Astrocyte (in vitro differentiated cells and primary cell): Measurements from ENCODE around the gene NTM. TPM values are rescaled to one million over a fixed set of nuclear protein-coding genes. Genes with fewer than 3 reads are reported as not detected.

ENCODE experiments used
- DNase-seq: peaks from one replicate; pipeline ENCODE4 v3.0.0-alpha.2; 2010; ENCODE audit warnings: low read depth
- FAIRE-seq: peaks from 2 replicates; lab custom pipeline; 2011; peaks lifted over from hg19 to GRCh38; lab: Jason Lieb, UNC
- H2AFZ ChIP-seq: 2 replicates; pipeline ENCODE4 v1.6.0; 2012; ENCODE audit warnings: low read depth, low read length, inconsistent platforms
- H3K27ac ChIP-seq: 2 replicates; pipeline ENCODE4 v1.5.1; 2011; ENCODE audit warnings: low read depth, low read length, inconsistent platforms
- H3K27me3 ChIP-seq: 2 replicates; pipeline ENCODE4 v1.6.0; 2011; ENCODE audit warnings: low read length, inconsistent platforms; ENCODE audit not compliant: insufficient read depth
- H3K36me3 ChIP-seq: 2 replicates; pipeline ENCODE4 v1.5.1; 2011; ENCODE audit warnings: low read length, inconsistent platforms; ENCODE audit not compliant: insufficient read depth
- H3K4me1 ChIP-seq: 2 replicates; pipeline ENCODE4 v1.5.1; 2011; ENCODE audit warnings: low read length, inconsistent platforms; ENCODE audit not compliant: insufficient read depth
- H3K4me2 ChIP-seq: 2 replicates; pipeline ENCODE4 v1.6.0; 2012; ENCODE audit warnings: low read length, inconsistent platforms
- H3K4me3 ChIP-seq: 2 replicates; pipeline ENCODE4 v1.5.1; 2011; ENCODE audit warnings: low read depth, mild to moderate bottlenecking, low read length, inconsistent platforms; ENCODE audit not compliant: insufficient read depth
- H3K79me2 ChIP-seq: 2 replicates; pipeline ENCODE4 v1.6.0; 2012; ENCODE audit warnings: mild to moderate bottlenecking, low read length, inconsistent platforms; ENCODE audit not compliant: insufficient read depth
- H3K9ac ChIP-seq: 2 replicates; pipeline ENCODE4 v1.6.0; 2012; ENCODE audit warnings: mild to moderate bottlenecking, low read length, inconsistent platforms
- H3K9me3 ChIP-seq: 2 replicates; pipeline ENCODE4 v1.5.1; 2012; ENCODE audit warnings: low read depth, mild to moderate bottlenecking, low read length, inconsistent platforms; ENCODE audit not compliant: insufficient read depth
- H4K20me1 ChIP-seq: 2 replicates; pipeline ENCODE4 v1.6.0; 2012; ENCODE audit warnings: low read length, inconsistent platforms; ENCODE audit not compliant: insufficient read depth
- H3K27ac Mint-ChIP-seq: one replicate; pipeline ENCODE4 v1.8.0; 2021; ENCODE audit warnings: mild to moderate bottlenecking, mixed read lengths; ENCODE audit not compliant: unreplicated experiment
- H3K27me3 Mint-ChIP-seq: one replicate; pipeline ENCODE4 v1.8.0; 2021; ENCODE audit warnings: low read depth, mixed read lengths; ENCODE audit not compliant: unreplicated experiment
- H3K36me3 Mint-ChIP-seq: one replicate; pipeline ENCODE4 v1.8.0; 2021; ENCODE audit warnings: low read depth, mixed read lengths; ENCODE audit not compliant: unreplicated experiment
- H3K4me1 Mint-ChIP-seq: one replicate; pipeline ENCODE4 v1.8.0; 2021; ENCODE audit warnings: low read depth, mixed read lengths; ENCODE audit not compliant: unreplicated experiment
- H3K4me3 Mint-ChIP-seq: one replicate; pipeline ENCODE4 v1.8.0; 2021; ENCODE audit warnings: mild to moderate bottlenecking, moderate library complexity, mixed read lengths; ENCODE audit not compliant: unreplicated experiment
- H3K9me3 Mint-ChIP-seq: one replicate; pipeline ENCODE4 v1.8.0; 2021; ENCODE audit warnings: mild to moderate bottlenecking, mixed read lengths; ENCODE audit not compliant: unreplicated experiment
- EZH2 ChIP-seq: IDR thresholded peaks from 2 replicates; pipeline ENCODE4 v1.6.1; 2012; ENCODE audit warnings: mild to moderate bottlenecking, low read length, inconsistent platforms; ENCODE audit not compliant: insufficient read depth
- total RNA-seq: library from RNA; stranded (reverse); gene quantifications from 2 replicates; pipeline ENCODE4 v1.2.1, GENCODE V29; 2021
- TF ChIP-seq, protein P1 (sequence below): IDR thresholded peaks from 2 replicates; pipeline ENCODE4 v1.5.1; 2011; ENCODE audit warnings: low read depth, mild to moderate bottlenecking, inconsistent platforms, low read length, moderate library complexity; ENCODE audit not compliant: insufficient read depth

NTM gene
- total RNA-seq, 1 donor from 2014 or later: 98.2 TPM

DNA sequence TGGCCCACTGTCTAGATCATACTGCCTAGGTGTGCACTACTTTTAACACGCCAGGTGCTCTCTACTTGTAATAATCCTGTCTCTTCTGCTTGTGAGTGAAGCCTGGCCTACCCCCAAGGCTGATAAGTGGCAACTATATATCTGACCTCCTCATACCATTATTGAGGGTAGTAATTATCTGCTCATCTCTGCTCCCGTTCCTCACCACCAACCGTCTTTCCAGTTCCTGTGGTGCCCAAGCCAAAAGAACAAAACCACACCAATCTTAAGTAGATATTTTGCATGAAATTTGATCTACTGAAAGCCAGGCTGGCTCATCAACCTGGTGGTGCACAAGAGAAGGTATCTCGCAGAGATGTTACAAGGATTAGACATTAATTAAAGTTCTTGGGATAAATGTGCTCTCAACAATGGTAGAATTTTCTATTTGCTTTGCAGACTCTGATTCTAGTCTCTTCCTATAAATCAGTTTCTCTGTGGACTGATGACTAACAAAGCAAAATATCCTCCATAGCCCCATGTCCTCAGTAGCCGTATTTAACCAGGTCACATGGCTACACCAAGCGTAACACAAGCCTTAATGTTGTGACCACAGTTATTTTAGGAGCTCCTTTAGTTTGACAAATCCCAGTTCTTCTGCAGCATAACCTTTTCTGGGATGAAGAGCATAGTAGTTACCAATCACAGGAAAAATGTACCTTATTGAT is 267.2 kb downstream of the NTM start:
- Histone ChIP-seq H3K4me3 (no peak overlapping the region), H3K79me2 (no peaks in the 10 kb centered on the region), H4K20me1 (no peaks in the 10 kb centered on the region), H3K27me3 (no peaks in the 10 kb centered on the region), H2AFZ (no peak overlapping the region), H3K27ac (no peak overlapping the region), H3K9me3 (no peaks in the 10 kb centered on the region), H3K4me2 (peak overlapping the region; percentile 30), H3K36me3 (no peaks in the 10 kb centered on the region), H3K4me1 (no peaks in the 10 kb centered on the region), H3K9ac (no peak overlapping the region)
- Mint-ChIP-seq H3K4me3 (no peak overlapping the region), H3K36me3 (no peaks in the 10 kb centered on the region), H3K27me3 (no peaks in the 10 kb centered on the region), H3K9me3 (peaks cover 2% of the 10 kb centered on the region), H3K4me1 (peaks cover 12% of the 10 kb centered on the region), H3K27ac (no peak overlapping the region)
- TF ChIP-seq, protein P1, sequence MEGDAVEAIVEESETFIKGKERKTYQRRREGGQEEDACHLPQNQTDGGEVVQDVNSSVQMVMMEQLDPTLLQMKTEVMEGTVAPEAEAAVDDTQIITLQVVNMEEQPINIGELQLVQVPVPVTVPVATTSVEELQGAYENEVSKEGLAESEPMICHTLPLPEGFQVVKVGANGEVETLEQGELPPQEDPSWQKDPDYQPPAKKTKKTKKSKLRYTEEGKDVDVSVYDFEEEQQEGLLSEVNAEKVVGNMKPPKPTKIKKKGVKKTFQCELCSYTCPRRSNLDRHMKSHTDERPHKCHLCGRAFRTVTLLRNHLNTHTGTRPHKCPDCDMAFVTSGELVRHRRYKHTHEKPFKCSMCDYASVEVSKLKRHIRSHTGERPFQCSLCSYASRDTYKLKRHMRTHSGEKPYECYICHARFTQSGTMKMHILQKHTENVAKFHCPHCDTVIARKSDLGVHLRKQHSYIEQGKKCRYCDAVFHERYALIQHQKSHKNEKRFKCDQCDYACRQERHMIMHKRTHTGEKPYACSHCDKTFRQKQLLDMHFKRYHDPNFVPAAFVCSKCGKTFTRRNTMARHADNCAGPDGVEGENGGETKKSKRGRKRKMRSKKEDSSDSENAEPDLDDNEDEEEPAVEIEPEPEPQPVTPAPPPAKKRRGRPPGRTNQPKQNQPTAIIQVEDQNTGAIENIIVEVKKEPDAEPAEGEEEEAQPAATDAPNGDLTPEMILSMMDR: no peak
- TF ChIP-seq EZH2: no peak
- peak; percentile 84 for DNase-seq
- FAIRE-seq: no peak

DNA sequence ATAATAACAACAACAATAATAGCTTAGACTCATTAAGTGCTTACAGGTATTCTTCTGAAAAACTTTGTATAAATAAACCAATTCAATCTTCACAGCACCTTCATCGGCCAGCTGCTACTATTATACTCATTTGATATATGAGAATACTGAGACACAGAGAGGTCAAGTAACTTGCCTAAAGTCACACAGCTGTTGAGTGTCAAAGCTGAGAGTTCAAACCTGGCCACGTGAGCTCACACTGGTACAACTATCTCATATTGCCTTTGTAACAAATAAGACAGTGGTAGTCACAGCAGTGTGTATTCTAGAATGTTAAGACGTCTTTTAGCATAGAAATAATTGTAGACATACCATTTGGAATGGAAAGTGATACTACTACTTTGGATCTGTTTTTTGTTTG is 268.5 kb downstream of the NTM start:
- no peak for DNase-seq
- Mint-ChIP-seq H3K4me3 (no peak overlapping the region), H3K27ac (no peak overlapping the region), H3K36me3 (no peaks in the 10 kb centered on the region), H3K4me1 (peaks cover 12% of the 10 kb centered on the region), H3K27me3 (no peaks in the 10 kb centered on the region), H3K9me3 (peaks cover 2% of the 10 kb centered on the region)
- no peak for FAIRE-seq
- H3K79me2 ChIP-seq: no peaks in the 10 kb centered on the region
- no peaks in the 10 kb centered on the region for H3K9me3 ChIP-seq
- H3K4me2 ChIP-seq: no peak overlapping the region
- H3K4me1 ChIP-seq: no peaks in the 10 kb centered on the region
- TF ChIP-seq EZH2: no peak
- TF ChIP-seq, protein P1: no peak
- no peaks in the 10 kb centered on the region for H3K36me3 ChIP-seq
- no peaks in the 10 kb centered on the region for H4K20me1 ChIP-seq
- H3K9ac ChIP-seq: no peak overlapping the region
- H3K4me3 ChIP-seq: no peak overlapping the region
- H2AFZ ChIP-seq: no peak overlapping the region
- no peaks in the 10 kb centered on the region for H3K27me3 ChIP-seq
- no peak overlapping the region for H3K27ac ChIP-seq

DNA sequence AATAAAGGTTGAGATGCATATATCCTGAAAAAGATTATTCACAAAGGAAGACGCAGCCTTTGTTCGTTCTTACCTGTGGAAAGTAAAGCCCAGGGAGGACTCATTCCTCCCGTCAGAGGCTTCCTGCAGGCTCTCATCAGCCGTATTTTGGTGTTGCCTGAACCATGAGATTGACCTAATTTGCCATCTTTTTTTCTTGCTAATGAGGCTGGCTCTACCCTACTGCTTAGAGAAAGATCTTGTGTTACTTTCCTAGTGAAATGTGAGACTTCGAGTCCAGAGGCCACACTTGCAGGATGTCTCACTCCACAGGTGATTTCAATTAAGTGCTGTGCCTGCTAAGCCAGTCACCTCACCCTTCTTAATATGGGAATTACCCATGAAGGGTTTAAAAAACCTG is 269.9 kb downstream of the NTM start:
- Mint-ChIP-seq H3K36me3 (no peaks in the 10 kb centered on the region), H3K27ac (no peak overlapping the region), H3K27me3 (no peaks in the 10 kb centered on the region), H3K4me1 (peaks cover 12% of the 10 kb centered on the region), H3K4me3 (no peak overlapping the region), H3K9me3 (peaks cover 2% of the 10 kb centered on the region)
- H3K27me3 ChIP-seq: no peaks in the 10 kb centered on the region
- no peak overlapping the region for H2AFZ ChIP-seq
- no peak overlapping the region for H3K4me3 ChIP-seq
- TF ChIP-seq, protein P1: no peak
- TF ChIP-seq EZH2: no peak
- no peaks in the 10 kb centered on the region for H3K9me3 ChIP-seq
- H3K4me1 ChIP-seq: no peaks in the 10 kb centered on the region
- no peaks in the 10 kb centered on the region for H3K79me2 ChIP-seq
- no peaks in the 10 kb centered on the region for H4K20me1 ChIP-seq
- H3K9ac ChIP-seq: no peak overlapping the region
- FAIRE-seq (no peak), DNase-seq (no peak)
- H3K36me3 ChIP-seq: no peaks in the 10 kb centered on the region
- H3K27ac ChIP-seq: no peak overlapping the region
- H3K4me2 ChIP-seq: no peak overlapping the region
